H1 (cell line): ENCODE measurements around the gene ABCC9. TPM values are rescaled to one million over a fixed set of nuclear protein-coding genes. Genes with fewer than 3 reads are reported as not detected.

Experiments used
- TCF12 ChIP-seq: IDR thresholded peaks from 2 replicates; pipeline ENCODE4 v1.6.1; 2011; ENCODE audit warnings: low read depth, mild to moderate bottlenecking, low read length
- polyA plus RNA-seq, 7 experiments: library from polyadenylated mRNA; depleted of rRNA in 3 of 7; stranded (reverse) in 5 of 7; unstranded in 2 of 7; fragments of >200 nt in 5 of 7; fragments of 200-250 nt in 2 of 7; gene quantifications; 1 replicate in 5 of 7; 2 replicates in 1 of 7; 4 replicates in 1 of 7; pipeline versions ENCODE4 v1.2.1 to v1.2.3, GENCODE V29; 2011 to 2013; ENCODE audit warnings: missing spikeins in 2 of 7, mixed read lengths in 2 of 7
- total RNA-seq: library from RNA; stranded (reverse); fragmentation: NEBNext Ultra II Directional; extraction: Animal tissue kit (Norgen Biotek cat#: 25700); gene quantifications from 2 replicates; pipeline ENCODE4 v1.2.1, GENCODE V29; 2021
- TF ChIP-seq, protein P1 (sequence below): fragments of 300-600 bp; sonication (generic); IDR thresholded peaks from 2 replicates; pipeline ENCODE4 v1.7.1; 2012; ENCODE audit warnings: low read length, moderate library complexity, mild to moderate bottlenecking, inconsistent platforms; ENCODE audit not compliant: insufficient replicate concordance
- TF ChIP-seq, protein P2 (sequence below): IDR thresholded peaks from 2 replicates; pipeline ENCODE4 v1.6.1; 2011; ENCODE audit warnings: low read depth, mild to moderate bottlenecking, low read length; ENCODE audit not compliant: insufficient read depth

Gene ABCC9
- total and polyA plus RNA-seq, 2 of the 8 experiments (the other 6 are each of a cell fraction or from before 2014, with no cell fraction given) = under 0.01 TPM; not detected in 1

DNA sequence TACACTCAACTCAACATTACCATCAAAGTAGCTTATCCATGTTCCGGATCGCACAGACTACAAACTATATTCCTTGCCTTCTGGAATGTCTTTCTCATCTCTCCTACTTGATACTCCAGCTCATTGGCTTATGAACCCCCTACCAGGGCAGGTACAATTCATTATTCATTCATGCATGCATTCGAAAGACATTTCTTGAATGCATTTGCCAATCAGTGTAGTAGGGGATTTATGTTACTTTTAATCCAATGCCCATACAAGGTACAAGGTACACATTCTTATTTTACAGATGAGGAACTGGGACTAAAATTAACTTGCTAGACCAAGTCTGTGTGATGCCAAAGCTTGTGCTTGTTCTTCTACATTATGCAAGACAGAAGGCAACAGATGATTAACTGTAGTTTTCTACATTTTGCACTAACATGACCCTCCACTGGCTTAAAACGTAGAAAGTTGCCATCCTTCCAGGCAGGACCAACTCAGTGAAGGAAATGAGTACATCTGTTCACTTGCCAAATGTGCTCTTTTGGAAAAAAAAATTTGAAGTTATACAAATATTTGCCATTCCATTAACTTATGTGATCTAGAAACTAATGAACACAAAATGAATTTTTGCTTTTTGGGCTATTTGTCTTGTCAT, 113.0 kb downstream of the ABCC9 start (continued):
- TF ChIP-seq, protein P1, sequence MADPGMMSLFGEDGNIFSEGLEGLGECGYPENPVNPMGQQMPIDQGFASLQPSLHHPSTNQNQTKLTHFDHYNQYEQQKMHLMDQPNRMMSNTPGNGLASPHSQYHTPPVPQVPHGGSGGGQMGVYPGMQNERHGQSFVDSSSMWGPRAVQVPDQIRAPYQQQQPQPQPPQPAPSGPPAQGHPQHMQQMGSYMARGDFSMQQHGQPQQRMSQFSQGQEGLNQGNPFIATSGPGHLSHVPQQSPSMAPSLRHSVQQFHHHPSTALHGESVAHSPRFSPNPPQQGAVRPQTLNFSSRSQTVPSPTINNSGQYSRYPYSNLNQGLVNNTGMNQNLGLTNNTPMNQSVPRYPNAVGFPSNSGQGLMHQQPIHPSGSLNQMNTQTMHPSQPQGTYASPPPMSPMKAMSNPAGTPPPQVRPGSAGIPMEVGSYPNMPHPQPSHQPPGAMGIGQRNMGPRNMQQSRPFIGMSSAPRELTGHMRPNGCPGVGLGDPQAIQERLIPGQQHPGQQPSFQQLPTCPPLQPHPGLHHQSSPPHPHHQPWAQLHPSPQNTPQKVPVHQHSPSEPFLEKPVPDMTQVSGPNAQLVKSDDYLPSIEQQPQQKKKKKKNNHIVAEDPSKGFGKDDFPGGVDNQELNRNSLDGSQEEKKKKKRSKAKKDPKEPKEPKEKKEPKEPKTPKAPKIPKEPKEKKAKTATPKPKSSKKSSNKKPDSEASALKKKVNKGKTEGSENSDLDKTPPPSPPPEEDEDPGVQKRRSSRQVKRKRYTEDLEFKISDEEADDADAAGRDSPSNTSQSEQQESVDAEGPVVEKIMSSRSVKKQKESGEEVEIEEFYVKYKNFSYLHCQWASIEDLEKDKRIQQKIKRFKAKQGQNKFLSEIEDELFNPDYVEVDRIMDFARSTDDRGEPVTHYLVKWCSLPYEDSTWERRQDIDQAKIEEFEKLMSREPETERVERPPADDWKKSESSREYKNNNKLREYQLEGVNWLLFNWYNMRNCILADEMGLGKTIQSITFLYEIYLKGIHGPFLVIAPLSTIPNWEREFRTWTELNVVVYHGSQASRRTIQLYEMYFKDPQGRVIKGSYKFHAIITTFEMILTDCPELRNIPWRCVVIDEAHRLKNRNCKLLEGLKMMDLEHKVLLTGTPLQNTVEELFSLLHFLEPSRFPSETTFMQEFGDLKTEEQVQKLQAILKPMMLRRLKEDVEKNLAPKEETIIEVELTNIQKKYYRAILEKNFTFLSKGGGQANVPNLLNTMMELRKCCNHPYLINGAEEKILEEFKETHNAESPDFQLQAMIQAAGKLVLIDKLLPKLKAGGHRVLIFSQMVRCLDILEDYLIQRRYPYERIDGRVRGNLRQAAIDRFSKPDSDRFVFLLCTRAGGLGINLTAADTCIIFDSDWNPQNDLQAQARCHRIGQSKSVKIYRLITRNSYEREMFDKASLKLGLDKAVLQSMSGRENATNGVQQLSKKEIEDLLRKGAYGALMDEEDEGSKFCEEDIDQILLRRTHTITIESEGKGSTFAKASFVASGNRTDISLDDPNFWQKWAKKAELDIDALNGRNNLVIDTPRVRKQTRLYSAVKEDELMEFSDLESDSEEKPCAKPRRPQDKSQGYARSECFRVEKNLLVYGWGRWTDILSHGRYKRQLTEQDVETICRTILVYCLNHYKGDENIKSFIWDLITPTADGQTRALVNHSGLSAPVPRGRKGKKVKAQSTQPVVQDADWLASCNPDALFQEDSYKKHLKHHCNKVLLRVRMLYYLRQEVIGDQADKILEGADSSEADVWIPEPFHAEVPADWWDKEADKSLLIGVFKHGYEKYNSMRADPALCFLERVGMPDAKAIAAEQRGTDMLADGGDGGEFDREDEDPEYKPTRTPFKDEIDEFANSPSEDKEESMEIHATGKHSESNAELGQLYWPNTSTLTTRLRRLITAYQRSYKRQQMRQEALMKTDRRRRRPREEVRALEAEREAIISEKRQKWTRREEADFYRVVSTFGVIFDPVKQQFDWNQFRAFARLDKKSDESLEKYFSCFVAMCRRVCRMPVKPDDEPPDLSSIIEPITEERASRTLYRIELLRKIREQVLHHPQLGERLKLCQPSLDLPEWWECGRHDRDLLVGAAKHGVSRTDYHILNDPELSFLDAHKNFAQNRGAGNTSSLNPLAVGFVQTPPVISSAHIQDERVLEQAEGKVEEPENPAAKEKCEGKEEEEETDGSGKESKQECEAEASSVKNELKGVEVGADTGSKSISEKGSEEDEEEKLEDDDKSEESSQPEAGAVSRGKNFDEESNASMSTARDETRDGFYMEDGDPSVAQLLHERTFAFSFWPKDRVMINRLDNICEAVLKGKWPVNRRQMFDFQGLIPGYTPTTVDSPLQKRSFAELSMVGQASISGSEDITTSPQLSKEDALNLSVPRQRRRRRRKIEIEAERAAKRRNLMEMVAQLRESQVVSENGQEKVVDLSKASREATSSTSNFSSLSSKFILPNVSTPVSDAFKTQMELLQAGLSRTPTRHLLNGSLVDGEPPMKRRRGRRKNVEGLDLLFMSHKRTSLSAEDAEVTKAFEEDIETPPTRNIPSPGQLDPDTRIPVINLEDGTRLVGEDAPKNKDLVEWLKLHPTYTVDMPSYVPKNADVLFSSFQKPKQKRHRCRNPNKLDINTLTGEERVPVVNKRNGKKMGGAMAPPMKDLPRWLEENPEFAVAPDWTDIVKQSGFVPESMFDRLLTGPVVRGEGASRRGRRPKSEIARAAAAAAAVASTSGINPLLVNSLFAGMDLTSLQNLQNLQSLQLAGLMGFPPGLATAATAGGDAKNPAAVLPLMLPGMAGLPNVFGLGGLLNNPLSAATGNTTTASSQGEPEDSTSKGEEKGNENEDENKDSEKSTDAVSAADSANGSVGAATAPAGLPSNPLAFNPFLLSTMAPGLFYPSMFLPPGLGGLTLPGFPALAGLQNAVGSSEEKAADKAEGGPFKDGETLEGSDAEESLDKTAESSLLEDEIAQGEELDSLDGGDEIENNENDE = no peak
- TF ChIP-seq, protein P2, sequence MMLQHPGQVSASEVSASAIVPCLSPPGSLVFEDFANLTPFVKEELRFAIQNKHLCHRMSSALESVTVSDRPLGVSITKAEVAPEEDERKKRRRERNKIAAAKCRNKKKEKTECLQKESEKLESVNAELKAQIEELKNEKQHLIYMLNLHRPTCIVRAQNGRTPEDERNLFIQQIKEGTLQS = no peak
- no peak for TF ChIP-seq TCF12
- TF ChIP-seq, all 59 proteins: peak for 0
